H1 (cell line): ENCODE measurements around the gene COL10A1. TPM values are rescaled to one million over a fixed set of nuclear protein-coding genes. Genes with fewer than 3 reads are reported as not detected.

Source experiments
- GTF2F1 ChIP-seq: IDR thresholded peaks from 2 replicates; pipeline ENCODE4 v1.6.1; 2012; ENCODE audit warnings: low read depth, low read length, improper control_type of control experiment, borderline replicate concordance
- KDM5A ChIP-seq: fragments of 200-600 bp; IDR thresholded peaks from 2 replicates; pipeline ENCODE4 v1.7.1; 2012; ENCODE audit warnings: mild to moderate bottlenecking, low read length, inconsistent platforms, mixed read lengths
- RXRA ChIP-seq: IDR thresholded peaks from 2 replicates; pipeline ENCODE4 v1.6.1; 2011; ENCODE audit warnings: low read depth, mild to moderate bottlenecking, low read length, moderate library complexity; ENCODE audit not compliant: insufficient read depth
- SAP30 ChIP-seq: fragments of 300-600 bp; sonication (generic); IDR thresholded peaks from 2 replicates; pipeline ENCODE4 v1.7.1; 2012; ENCODE audit warnings: low read length, moderate library complexity, mild to moderate bottlenecking, inconsistent platforms; ENCODE audit not compliant: insufficient read depth, insufficient replicate concordance
- polyA plus RNA-seq, 7 experiments: library from polyadenylated mRNA; depleted of rRNA in 3 of 7; stranded (reverse) in 5 of 7; unstranded in 2 of 7; fragments of >200 nt in 5 of 7; fragments of 200-250 nt in 2 of 7; gene quantifications; 1 replicate in 5 of 7; 2 replicates in 1 of 7; 4 replicates in 1 of 7; pipeline versions ENCODE4 v1.2.1 to v1.2.3, GENCODE V29; 2011 to 2013; ENCODE audit warnings: missing spikeins in 2 of 7, mixed read lengths in 2 of 7
- total RNA-seq: library from RNA; stranded (reverse); fragmentation: NEBNext Ultra II Directional; extraction: Animal tissue kit (Norgen Biotek cat#: 25700); gene quantifications from 2 replicates; pipeline ENCODE4 v1.2.1, GENCODE V29; 2021

Gene COL10A1
- total and polyA plus RNA-seq, 2 of the 8 experiments (the other 6 are each of a cell fraction or from before 2014, with no cell fraction given) = not detected

GRCh38 chr6:116169880-116170279 is 43.9 kb upstream of the COL10A1 start (continued):
- TF ChIP-seq KDM5A (no peak), SAP30 (no peak), RXRA (no peak), GTF2F1 (no peak)
